Activated CD4-positive, alpha-beta T cell treated with anti-CD3 and anti-CD28 coated beads, Interleukin-2, amount 50 U/mL, for 24 hours (primary cell): ENCODE measurements around the gene SMARCAL1.

Experiments
- DNase-seq, 2 donors: peaks; one replicate each; pipeline ENCODE4 v3.0.0-alpha.2; 2020; ENCODE audit warnings: low read depth in 1 of 2, low spot score in 1 of 2

SMARCAL1 gene

DNA sequence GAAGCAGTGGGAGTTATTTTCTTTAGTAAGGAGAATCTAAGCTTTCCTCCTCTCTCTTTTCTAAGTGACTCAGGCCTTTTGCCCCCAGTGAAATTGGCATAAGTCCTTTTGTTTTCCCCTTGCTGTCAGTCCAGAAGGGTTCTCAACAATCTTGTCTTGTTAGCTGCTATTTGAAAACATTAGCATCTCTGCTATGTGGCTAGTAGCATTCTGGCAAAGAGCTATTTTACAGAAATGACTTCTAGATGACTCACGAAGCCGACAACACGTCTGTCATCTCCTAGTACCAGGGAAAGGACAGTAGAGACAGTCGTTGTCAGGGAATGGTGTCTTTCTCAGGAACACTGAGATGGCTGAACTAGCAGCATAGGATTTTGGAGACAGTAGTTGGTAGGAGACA is 14.7 kb downstream of the SMARCAL1 start:
- no peak for DNase-seq

DNA sequence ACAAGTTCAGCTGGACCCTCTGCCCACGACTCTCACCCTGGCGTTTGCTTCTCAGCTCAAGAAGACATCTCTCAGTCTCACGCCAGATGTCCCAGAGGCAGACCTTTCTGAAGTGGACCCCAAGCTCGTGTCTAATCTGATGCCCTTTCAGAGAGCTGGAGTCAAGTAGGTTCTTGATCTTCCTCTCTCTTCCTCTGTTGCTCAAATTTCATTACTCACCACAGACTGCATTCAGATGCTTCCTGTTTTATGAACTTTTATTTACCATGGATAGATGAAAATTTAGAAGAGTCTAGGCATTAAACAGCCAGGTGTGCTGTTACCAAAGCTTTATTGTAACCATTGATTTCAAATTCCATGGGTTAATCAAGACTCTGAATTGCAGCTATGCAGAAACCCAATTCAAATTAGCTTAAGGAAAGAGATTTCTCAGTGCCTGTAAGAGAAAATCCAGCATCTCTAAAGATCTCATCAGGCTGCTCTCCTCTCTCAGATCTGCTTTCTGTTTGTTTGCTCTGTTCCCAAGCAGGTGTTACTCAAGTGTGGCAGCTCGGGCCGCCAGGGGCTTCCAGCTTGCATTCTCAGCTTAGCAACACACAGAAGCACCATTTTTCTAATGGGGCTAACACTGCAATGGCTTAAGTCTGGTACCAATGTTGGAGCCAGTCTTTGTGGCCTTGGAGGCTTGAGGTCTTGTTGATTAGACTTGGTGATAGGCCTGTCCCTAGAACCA is 16.5 kb downstream of the SMARCAL1 start:
- no peak for DNase-seq

DNA sequence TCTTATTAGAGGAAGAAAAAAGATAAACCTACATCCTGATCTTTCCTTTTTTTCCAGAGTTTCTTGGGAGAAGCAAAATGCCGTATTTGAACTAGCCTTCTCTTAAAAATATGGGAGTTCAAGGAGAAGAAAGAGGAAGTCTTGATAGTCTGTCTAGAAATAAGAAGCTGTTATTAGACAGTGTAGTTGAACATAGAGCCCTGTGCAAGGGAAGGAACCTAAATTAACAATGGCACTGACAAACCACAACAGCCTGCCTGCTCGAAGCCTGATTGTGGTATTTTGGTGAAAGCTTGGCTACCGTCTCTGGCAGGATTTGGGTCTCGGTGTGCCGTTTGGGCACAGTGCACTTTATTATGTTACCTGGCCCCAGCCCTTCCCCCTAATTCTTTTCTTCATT is 17.1 kb downstream of the SMARCAL1 start:
- no peak for DNase-seq

DNA sequence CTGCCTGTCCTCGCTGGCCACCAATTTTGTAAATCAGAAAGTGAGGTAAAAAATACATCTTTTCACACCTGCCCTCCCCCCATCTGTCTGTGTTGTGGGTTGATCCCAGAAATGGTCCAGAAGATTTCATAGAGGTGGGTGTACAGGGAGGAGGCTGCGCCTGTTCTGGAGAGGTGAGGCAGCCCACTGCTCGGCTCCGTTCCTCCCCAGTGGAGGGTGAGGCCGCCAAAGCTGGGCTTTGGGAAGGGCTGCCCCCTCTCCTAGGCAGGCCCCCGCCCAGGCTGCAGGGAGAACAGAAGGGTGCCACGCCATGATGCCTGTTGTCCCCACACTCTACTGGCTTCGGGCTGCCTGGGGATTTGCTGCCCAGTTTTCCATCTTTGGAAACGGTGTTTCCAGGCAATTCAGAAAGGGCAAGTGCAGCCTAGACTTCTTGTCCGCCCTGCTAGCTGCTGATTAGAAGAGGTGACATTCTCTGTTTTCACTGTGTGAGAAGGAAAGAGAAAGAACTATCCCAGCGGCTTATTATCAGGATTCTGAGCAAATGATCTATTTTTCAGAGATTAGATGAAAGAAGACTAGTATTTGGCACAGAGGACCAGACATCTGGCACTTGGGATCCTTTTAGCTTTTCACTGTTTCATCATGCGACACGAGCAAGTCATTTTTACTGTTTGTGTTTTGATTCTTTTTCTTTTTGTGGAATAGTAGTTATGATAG is 18.7 kb downstream of the SMARCAL1 start:
- no peak for DNase-seq

DNA sequence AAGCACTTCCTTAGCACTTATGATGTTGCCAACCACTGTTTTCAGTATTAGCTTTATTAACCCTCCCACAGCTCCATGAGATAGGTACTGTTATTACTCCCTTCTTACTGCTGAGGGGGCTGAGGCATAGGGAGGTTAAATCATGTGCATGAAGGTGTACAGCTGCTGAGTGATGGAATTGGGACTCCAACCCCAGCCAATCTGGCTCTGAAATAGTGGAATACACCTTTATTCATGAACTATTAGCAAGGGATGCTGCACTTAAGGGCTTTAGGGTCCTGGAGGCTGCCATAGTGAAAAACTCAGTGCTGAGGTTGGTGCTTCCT is 19.2 kb downstream of the SMARCAL1 start:
- no peak for DNase-seq

DNA sequence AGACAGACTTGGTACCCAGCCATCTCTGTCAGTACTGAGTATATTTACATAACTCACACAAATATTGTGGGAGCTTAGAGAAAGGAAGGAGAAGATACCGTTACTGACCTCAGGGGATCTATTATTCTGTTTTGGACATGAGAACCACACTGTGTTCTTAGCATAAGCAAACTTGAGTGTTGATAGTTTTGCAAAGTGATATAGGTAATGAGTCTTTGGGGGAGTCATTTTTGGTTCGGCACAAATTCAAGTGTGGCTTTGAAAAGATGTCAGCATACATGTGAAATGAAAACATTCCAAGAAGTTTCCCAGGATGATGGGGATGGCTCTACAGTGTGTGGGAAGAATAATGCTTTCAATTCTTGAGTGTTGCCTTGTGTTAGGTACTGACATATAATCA is 24.1 kb downstream of the SMARCAL1 start:
- DNase-seq = no peak

DNA sequence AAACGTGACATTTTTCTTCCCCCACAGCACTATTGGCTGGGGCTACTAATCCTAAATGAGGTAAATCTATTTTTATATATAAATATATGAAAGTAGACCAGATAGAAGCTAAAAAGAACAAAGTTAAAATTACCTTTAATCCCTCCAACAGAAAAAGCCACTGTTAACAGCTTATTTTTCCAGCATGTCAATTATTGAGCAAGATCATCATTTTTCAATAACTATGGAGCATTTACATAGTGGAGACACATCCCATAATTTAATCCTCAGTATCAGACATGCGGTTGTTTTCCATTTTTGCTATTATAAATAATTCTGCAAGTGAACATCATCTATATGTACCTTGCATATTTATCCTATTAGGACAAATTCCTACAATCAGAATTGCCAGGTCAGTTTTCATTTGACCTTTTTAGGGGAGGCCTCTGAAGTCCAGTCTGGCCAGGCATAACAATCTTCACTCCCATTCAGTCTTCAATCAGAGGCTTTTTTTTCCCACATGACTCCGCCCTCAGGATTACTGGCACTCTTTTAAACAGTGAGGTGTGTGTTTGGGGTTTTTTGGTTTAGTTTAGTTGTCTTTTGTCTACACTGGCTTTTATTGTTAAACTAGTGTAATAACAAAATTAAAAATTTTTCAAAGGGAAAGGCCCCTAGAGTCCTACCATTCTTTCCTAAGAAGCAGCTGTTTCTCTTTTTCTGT is 29.2 kb downstream of the SMARCAL1 start:
- DNase-seq = no peak

DNA sequence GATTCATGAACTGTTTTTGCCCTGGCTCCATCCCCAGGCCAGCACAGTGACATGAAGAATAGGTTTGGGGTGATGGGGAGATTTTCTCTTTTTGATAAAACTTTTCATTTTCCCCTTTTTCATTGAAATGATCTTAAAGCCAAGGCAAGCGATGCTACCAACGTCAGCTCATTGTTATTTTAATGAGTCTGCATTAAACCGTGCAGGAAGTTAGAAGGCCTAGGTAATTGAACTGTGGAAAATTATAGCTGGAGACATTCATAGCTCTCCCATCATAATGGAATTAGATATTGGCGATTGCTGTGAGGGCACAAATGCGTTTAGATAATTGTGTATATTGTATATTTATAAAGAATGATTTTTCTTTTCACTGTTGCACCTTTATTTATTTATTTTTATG is 33.2 kb downstream of the SMARCAL1 start:
- no peak for DNase-seq

DNA sequence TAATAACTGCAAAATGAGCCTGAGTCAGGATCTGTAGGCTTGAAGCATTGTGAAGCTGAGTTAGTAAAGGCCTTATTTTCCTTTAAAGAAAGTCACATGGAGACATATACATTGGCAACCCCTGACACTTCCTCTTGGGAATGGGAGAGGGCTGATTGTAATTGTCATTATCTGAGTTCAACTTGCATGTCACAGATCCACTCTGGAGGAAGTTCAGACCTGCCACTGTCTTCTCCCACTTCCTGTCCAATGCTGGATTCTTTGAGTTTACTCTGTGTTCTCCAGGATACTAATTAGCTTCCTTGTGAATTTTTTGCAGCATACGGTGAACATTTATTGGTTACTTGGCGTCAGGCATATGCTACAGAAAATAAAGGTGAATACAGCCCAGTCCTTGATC is 34.1 kb downstream of the SMARCAL1 start:
- no peak for DNase-seq

DNA sequence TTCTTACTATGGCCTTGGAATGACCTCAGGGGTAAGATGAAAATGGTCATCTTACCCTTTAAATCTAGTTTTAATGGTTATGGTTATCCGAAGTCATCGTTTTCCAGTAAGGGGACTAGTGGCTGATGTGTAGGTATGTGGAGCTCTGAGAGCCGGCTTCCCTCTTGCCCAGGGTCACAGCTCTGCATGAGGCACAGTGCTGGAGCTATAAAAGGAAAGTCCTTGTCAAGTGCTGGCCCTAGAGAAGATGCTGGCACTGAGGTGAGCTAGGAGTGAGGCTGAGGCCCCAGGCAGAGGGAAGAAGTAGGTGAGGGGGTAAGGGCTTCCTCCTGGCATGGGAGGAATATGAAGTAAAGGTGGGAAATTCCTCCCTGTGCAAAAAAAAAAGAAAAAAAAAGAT is 35.0 kb downstream of the SMARCAL1 start:
- no peak for DNase-seq

DNA sequence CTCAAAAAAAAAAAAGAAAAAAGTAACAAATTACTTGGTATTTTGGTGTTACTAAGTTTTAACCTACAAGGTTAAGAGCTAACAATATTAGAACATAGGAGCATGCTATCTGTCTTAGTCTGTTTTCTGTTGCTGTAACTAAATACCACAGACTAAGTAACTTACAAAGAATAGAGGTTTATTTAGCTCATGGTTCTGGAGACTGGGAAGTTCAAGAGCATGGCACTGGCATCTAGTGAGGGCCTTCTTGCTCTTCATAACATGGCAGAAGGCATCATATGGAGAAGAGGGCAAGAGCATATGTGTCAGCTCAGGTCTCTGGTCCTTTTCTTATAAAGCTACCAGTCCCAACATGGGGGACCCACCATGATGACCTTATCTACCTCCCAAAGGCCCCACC is 36.5 kb downstream of the SMARCAL1 start:
- DNase-seq = no peak

DNA sequence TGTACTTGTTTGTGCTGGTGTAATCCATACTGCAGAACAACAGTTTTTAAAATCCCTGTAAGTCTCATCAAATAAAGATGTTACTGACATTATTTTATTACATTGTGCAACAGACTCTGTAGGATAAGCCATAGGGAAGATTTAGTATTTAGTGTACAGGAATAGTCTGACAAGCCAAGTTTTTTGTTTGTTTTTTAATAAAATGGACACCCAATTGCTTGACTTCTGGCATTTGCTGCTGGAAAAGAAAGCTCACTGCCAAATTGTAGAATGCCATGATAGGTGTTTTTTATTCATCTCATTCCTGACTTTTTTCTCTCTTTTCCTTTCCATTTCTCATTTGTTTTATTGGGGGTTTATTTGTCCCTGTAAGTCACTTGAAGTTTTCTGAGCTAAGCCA is 38.1 kb downstream of the SMARCAL1 start:
- no peak for DNase-seq

DNA sequence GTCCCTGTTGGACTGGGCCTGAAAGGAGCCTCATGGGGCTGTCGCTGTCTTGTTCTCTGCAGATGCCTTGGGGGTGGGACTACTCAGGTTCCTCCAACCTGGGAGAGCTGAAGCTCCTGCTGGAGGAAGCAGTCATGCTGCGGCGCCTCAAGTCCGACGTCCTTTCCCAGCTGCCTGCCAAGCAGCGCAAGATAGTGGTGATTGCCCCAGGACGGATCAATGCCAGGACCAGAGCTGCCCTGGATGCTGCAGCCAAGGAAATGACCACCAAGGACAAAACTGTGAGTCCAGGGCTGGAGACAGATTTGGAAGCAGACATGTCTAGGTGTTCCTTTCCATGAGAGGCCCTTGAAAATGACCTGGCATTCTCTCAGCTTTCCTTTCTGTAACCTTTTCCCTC is 38.5 kb downstream of the SMARCAL1 start:
- no peak for DNase-seq

DNA sequence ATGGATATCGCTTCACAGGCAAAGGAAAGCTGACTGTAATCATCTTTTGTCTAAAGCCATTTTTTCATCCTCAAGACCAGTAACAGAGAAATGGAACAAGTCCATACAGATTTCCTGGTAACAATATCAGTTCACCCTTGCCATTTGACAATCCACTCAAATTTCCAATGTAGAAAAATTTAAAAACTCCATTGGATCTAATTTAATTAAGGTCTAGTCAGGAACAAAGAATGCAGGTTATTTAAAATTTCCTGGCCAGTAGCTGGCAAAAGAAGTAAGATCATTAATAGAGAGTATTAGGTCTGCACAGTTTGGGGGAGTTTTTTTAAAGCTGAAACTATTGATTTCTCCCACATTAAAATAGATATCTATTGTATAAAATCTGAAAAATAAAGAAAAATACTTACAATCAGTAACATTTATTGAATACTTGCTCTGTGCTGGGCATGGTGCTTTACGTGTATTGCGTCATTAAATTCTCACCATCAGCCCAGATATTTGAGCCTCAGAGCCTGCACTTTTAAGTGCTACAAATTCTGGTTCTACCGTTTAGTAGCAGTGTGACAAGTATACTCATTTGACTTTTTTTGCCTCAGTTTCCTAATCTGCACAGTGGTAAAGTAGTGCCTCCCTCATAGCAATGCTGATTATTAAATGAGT is 41.8 kb downstream of the SMARCAL1 start:
- no peak for DNase-seq

DNA sequence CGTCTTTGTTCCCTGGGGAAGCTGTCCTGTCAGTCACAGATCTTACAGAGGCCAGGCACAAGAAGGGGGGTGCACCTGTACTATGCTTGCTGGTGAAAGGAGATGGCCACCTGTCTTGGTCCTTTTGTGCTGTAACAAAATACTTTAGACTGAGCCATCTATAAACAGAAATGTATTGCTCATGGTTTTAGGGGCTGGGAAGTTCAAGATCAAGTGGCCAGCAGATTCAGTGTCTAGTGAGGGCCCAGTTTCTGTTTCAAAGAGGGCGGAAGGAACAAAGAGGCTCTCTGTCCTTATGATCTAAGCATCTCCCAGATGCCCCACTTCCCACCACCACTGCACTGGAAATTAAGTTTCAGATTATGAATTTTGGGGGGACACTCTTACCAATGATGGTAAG is 50.9 kb downstream of the SMARCAL1 start:
- DNase-seq = no peak

DNA sequence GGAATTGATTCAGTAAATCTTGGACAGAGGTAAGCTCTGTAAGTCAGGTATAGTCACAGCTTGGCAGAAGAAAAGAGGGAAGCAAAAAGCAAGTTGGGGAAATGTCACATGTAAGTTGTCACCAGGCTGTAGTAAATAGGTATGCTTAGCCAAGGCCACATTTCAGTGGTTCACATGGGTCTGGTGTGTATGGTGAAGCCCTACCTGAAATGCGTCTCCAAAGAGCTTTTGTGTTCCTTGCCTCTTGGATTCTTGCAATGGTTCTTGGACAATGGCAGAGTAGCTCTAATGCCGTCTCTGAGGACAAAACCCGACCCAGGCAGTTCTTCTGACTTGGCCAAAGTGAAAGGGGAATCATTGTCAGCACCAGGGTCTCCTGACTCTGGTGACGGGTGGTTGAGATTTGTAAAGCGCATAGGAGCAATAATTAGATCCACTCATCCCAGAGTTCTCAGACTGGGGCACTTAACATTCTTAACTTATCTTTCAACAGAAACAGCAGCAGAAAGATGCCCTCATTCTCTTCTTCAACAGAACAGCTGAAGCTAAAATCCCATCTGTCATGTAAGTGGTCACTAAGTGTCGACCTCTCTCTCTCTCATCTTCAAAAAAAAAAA is 51.9 kb downstream of the SMARCAL1 start:
- no peak for DNase-seq

DNA sequence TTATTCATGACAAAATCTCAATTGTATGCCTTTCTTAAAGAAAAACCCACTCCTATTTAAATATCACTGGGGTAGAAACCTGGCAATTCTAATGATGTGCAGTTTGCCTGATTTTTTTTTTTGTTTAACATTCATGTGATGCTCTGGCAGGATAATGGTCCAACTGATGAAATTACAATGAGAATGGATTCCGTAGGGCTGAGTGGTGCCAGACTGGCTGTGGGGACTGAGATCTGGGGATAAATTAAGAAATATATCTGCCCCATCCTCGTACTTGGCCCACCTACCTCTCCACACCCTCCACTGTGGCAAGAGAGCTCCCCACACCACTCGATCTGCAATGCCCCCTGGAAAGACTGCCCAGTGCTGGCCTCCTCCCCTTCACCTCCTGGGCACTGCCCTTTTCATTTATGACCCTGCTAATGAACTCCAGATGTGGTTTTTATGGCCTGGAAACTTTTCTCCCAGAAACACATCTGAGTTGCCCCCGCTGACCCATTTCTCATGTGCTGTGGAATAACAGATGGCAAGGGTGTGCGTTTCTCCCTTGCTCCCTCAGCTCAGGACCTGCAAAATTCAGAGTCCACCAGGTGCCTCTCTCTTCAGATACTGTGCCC is 53.4 kb downstream of the SMARCAL1 start:
- no peak for DNase-seq

DNA sequence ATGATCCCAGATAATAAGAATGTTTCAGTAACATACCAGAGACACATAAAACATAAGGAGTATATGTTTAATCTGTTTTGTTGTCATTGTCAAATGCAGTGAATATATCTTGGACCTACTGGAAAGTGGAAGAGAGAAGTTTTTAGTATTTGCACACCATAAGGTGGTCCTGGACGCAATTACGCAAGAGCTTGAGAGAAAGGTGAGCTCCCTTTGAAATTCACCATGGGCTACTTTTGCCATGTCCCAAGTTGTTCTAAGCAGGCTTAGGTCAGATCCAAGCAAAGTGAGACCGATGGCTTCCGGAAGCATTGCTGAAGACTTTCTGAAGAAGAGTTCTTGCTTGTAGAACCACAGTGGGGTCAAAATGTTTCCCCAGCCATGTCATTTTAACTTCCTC is 55.6 kb downstream of the SMARCAL1 start:
- no peak for DNase-seq

DNA sequence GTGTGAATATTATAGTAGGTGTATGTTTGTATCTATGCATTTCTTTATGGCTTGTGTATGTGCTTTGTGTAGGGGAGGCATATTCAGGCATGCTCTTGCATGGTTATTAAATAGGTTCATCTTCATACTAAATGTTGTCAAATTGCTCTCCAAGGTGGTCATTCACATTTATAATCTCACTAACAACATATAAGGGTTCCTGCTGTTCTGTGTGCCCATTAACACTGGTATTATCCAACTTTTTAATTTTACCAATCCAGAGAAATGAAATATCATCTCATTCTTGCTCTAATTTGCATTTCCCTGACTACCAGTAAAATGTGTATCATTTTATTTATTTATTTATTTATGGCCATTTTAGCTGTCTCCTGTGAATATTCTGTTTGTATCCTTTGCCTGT is 57.4 kb downstream of the SMARCAL1 start:
- DNase-seq = no peak

DNA sequence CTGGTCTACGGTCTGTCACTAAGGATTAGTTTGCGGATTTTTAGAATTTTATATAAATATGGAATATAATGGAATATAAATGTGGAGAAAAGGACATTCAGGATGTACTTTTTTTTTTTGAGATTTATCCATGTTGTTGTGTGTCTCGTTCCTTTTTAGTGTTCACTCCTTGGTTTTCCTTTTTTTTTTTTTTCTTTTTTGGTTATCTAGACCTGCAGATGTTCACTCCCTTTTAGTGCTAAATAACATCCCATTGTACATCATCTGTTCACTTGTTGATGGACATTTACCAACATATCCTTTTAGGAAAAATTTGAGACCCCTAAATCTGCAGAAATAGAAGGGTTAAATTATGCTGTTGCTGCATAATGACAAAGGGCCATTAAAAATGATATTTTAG is 60.9 kb downstream of the SMARCAL1 start:
- DNase-seq = no peak
